Muscle of back (tissue), 11 donors: ENCODE measurements around the gene ELF1. TPM values are rescaled to one million over a fixed set of nuclear protein-coding genes. Genes with fewer than 3 reads are reported as not detected.
"Not testable (repeated sequence)": the region's sequence is repeated elsewhere in the genome, so short reads cannot be mapped to it uniquely, and the experiment has no call there.

Experiments
- DNase-seq, 3 donors: peaks; one replicate each; pipeline versions ENCODE4 v3.0.0 to v3.0.0-alpha.2; 2013
- polyA plus RNA-seq, 10 donors: library from polyadenylated mRNA; unstranded; fragments of 120-200 nt; gene quantifications; one replicate each; pipeline ENCODE4 v1.2.1, GENCODE V29; 2013; ENCODE audit not compliant: insufficient read length in 10 of 10

The ELF1 gene
- polyA plus RNA-seq, 10 donors, result 25.2 to 37.2 (median 29.1) TPM

DNA sequence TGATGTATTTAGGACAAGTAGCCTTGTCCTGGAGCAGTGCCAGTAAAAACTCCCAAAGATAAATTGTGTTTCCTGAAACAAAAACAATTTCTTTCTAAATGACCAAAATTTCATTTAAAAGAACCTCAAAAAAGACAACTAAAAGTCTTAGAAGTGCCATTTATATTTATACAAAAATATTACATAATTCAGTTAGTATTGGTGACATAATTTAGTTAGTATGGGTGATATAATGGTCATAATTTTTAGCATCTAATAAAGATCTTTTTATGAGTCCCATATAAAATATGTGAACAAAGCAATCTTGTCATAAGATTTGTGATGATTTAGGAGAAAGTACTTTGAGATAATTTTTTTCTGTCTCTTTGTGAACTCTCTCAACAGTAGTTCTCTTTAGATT lies 76.0 kb downstream of the ELF1 start:
- no peak for DNase-seq

DNA sequence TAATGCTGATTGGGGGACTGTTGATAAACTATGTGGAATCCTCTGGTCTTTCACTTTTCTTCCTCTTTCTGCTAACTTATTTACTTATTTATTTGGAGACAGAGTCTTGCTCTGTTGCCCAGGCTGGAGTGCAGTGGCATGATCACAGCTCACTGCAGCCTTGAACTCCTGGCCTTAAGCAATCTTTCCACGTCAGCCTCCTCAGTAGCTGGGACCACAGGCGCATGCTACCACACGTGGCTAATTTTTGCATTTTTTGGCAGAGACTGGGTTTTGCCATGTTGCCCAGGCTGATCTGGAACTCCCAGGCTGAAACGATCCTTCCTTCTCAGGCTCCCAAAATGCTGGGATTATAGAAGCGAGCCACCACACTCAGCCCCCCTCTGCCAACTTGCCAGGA lies 77.5 kb downstream of the ELF1 start:
- no peak for DNase-seq

DNA sequence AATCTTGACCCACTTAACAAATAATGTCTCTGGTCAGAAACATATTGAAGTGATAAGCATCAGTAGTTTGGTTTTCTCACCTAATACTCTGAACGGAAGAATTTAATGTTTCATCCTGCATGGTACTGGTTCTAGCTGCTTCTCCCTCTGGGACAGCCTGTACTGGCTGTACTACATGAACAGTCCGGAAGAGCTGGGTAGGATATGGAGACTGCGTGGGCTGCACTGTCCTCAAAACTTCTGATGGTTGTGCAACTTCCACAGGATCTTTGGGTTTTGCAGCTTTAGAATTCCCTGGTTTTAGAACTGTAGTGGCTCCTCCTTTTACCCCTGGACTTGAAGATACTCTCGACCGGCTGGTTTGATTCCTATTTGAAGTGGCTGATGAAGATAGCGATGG lies 78.3 kb downstream of the ELF1 start:
- DNase-seq, result no peak

DNA sequence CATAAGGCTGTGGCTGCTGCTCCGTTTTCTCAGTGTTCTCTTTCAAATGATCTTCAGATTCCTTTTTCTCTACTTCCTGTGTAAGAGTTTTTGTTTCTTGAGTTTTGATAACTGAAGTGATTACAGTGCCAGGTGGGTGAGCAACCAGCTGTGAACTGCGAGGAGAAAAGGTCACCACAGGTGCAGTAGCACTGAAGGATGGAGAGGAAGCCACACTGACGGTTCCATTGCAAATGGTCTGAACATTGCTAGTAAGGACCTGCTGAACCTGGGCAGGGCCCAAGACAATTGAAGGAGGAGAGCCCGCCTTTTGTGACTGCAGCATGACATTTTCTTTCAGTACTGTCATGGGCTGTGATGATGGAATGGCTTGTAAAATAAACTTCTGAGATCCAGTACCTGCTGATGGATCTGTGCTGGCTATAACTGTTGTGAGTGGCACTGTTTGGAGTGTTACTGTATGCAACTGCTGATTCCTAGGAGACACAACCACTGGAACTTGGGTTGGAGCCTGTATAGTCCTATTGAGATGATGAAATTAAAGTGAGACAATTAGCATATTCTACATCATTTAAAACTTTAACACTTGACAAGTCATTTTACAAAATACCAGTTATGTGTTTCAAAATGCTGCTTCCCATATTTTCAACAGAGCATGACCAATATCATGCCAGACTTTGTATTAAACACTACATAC lies 85.5 kb downstream of the ELF1 start:
- DNase-seq, result no peak

DNA sequence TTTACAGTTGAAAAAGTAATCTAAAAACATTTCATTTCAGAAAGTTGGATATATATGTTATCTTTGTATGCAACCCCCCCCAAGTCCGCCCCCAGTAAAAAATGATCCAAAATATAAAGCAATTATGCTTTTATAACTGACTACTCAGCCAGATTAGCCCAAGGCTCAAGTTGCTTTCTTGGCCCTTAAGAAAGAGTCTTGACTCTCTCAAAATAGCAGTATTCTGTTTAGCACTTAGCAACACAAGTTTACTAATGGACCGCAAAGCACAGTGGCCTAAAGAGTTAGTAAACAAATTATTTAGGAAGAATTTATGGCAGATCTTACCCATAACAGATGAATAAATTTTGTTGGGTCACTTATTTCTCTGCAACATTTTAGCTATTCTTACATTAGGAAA lies 86.9 kb downstream of the ELF1 start:
- DNase-seq, result no peak

DNA sequence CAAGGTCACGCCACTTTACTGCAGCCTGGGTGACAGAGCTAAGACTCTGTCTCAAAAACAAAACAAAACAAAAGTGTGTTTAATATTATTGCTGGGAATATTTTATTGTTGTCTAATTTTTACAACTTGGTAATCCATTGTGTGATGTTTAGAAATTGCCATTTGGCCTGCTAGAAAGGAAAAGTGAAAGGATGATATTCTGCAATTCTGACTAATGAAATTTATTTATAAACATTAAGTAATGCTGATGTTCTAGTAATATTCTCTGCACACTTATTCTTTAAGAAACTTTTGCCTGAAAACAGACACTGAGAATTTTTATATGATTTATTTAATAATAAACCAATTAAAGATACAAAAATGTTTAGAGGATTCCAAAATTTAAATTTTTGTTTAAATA lies 87.4 kb downstream of the ELF1 start:
- no peak for DNase-seq

DNA sequence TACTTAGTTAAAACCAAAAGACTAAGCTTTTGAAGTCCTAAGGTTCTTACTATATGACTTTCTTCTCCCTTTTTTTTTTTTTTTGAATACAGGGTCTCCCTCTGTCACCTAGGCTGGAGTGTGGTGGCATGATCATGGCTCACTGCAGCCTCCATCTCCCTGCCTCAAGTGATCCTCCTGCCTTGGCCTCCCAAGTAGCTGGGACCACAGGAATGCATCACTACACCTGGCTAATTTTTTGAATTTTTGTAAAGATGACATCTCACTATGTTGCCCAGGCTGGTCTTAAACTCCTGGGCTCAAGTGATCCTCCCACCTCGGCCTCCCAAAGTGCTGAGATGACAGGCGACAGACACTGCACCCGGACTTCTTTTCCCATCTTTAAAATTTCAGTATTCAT lies 89.2 kb downstream of the ELF1 start:
- not testable (repeated sequence) for DNase-seq

DNA sequence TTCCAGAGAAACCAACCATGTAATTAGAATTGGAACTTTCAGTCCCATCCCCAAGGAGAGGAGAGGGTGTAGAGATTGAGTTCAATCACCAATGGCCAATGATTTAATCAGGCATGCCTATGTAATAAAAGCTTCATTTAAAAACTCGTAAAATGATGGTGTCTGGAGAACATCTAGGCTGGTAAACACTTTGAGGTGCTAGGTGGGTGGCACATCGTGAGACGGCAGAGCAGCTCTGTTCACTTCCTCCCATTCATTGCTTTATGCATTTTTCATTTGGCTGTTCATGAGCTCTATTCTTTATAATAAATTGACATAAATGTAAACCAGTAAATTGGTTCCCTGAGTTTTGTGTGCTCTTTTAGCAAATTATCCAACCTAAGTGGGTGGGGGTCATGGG lies 90.1 kb downstream of the ELF1 start:
- DNase-seq, result no peak

DNA sequence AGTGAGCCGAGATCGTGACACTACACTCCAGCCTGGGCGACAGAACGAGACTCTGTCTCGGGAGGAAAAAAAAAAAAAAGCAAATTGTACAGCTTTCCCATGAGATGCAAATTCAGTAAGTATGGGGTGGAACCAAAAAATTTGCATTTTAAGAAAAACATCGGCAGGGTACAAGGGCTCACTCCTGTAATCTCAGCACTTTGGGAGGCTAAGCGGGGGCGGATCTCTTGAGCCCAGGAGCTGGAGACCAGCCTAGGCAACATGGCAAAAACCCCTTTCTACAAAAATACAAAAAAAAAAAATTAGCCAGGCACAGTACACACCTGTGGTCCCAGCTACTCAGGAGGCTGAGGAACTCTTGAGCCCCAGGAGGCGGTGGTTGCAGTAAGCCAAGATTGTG lies 91.2 kb downstream of the ELF1 start:
- no peak for DNase-seq

DNA sequence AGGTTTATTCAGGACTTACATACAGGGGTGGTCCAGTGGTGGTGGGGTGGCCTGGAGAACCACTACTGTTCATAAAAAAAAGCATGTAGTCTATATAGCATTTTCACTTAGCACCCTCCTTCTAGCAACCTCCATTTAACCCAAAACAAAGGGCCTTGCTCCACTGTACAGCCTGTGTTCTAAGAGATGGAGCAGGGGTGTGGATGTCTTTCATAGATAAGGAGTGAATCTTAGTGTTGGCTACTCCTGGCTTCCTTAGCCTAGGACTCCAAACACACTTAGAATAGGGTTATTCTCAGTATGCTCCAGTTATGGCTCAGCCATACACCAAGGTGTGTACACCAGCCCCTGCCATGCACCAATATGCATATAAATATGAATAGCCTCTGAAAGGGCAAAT lies 95.2 kb downstream of the ELF1 start:
- no peak for DNase-seq

DNA sequence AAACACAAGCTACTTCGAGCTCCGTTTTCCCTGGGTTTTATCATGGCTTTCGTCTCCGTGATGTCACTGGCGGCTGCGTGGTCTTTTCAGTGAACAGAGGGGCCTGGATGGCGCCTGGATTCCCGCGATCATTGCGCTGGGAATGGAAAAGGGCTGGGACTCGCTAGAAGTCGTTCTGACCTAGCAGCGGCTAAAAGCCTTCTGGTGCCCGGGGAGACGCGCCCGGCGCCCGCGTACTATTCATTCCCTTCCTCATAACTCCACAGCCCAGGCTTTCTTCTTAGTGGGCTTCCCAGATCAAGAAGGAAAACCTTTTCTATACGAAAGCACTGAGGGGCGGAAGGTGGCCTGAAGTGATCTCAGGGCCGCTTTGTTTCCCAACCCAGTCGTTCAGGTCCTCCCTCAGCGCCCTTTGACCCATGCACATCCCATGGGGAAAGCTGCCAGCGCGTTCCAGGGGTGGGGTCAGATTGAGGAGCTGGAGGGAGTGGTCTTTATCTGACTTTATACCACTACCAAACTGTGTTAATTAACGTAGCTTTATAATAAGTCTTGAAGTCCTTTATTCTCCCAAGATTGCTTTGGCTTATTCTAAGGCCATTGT lies 96.6 kb downstream of the ELF1 start:
- DNase-seq, result peak in 1 of 3 donors; percentile 25

DNA sequence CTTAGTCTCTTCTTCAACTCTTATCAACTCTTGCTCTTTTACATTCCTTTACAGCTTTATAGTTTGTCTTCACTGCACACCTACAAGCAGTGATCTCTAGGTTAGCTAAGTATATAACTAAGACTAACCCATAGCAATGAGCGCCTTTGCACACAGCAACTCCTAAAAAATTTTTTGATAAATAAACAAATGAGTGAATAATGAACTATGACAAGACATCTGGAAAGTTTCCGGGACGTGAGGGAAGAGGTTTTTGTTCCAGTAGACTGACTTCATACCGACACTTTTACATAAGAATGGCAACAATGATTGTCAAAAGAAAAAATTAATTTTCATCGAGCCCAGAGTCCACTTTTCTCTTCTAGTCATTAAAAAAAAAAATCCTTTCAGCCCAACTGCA lies 98.3 kb downstream of the ELF1 start:
- no peak for DNase-seq

DNA sequence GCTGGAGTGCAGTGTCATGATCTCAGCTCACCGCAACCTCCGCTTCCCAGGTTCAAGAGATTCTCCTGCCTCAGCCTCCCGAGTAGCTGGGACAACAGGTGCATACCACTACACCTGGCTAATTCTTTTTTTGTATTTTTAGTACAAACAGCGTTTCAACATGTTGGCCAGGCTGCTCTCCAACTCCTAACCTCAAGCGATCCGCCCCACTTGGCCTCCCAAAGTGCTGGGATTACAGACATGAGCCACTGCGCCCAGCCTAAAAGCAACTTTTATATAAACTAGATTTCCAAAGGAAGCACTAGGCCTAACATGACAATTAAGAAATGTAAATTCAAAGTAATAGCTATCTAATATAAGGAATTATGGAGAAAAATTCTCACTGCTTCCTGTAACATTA lies 99.2 kb downstream of the ELF1 start:
- DNase-seq, result not testable (repeated sequence)

DNA sequence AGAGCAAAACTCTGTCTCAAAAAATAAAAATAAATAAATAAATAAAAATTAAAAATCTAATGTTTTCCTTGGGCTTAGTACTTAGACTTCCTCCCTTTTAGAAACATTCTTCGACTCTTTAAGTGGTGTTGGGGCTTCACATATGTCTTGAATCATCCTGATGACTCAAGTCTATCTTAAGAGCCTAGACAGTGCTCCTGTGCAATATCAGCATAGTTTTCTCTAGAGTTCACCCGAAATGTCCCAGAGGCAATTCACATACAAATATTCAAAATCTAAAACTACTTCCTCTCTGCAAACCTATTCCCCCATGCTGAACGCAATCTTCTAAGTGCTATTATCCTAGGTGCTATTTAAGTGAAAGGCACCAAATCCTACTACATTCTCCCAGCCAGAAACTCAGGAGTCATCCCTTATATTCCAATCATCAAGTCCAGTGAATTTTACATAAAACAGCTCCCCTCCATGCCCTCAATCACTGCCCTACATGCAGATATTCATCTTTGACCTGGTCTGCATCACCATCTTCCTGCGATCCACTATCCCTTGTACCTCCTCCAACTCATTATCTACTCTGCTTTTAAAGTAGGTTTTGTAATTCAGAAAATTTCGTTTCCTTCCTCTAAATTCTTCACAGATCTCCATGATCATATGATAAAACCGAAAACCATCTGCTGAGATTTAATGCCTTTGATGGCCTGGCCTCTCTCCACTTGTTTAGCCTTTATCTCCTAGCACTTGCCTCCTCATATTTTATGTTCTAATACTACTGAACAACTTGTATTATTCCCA lies 102.7 kb downstream of the ELF1 start:
- no peak for DNase-seq

DNA sequence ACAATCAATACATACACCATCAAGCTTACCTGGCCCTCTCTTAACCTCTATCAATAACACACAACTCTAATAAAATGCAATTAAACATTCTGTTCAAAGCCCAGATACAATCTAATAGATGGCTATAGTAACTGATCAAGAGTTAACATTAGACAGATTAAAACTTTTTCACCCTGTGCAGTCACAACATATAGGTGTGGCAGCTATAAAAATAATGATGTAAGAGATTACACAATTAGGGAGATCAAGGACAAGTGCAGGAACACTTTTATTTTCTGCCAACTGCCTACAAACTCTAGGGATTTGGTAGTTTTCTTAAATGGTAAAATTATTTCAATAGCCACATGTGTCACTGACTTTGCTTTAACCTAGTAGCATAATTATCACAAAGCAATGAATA lies 104.3 kb downstream of the ELF1 start:
- not testable (repeated sequence) for DNase-seq

DNA sequence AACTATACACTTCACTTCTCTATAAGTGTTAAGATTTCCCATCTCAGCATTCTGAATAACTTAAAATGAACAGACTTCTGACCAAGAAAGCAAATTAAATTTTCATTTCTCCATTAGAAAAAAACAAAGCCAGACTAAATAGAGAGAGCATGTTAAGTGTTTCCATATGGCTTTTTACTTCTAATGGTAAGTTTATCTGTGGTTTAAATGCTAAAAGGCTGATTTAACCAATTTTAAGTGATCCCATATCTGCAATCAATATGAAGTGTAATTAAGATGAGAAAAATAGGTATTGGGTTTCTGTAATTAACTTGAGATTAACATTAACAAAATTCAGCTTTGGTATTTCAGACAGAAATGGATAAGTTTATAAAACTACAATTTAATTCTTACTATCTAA lies 107.8 kb downstream of the ELF1 start:
- DNase-seq, result no peak

DNA sequence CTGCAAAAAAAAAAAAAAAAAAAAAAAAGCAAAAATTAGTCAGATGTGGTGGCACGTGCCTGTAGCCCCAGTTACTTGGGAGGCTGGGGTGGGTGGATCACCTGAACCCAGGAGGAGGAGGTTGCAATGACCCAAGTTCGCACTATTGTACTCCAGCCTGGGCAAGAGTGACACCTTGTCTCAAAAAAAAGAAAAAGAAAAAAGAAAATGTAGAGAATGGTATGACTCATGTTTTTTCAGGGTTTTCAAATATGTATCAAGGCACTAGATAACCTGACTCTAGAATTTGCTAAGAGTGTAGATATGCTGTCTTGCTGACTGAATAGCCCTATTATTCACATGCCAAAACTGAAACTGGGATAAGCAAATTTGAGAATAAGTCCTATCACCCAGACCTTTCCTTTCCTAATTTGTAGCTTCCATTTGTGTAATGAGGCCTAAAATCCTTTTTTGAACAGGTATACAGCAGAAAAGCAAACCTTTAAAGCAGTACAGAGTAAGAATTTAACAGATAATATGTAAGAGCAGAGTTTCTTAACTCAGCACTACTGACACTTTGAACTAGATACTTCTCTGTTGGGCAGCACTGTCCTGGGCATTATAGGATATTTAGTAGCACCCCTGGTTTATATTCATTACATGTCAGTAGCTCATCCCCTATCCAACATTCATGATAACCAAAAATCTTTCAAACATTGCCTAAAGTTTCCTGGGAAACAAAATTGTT lies 108.6 kb downstream of the ELF1 start:
- no peak for DNase-seq

DNA sequence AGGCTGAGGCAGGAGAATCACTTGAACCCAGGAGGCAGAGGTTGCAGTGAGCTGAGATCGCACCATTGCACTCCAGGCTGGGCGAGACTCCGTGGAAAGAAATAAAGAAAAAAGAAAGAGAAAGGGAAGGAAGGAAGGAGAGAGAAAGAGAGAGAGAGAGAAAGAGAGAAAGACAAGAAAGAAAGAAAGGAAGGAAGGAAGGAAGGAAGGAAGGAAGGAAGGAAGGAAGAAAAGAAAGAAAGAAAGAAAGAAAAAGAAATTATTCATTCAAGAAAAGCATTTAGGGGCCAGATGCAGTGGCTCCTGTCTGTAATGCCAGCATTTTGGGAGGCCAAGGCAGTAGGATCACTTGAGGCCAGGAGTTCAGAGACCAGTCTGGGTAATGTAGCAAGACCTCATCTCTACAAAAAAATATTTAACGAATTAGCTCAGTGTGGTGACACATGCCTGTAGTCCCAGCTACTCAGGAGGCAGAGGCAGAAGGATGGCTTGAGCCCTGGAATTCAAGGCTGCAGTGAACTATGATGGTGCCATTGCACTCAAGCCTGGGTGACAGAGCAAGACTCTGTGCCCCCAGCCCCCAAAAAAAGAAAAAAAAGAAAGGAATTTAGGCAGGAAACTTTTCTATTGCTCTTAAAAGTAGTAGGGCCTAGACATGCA lies 109.4 kb downstream of the ELF1 start:
- DNase-seq, result not testable (repeated sequence)

DNA sequence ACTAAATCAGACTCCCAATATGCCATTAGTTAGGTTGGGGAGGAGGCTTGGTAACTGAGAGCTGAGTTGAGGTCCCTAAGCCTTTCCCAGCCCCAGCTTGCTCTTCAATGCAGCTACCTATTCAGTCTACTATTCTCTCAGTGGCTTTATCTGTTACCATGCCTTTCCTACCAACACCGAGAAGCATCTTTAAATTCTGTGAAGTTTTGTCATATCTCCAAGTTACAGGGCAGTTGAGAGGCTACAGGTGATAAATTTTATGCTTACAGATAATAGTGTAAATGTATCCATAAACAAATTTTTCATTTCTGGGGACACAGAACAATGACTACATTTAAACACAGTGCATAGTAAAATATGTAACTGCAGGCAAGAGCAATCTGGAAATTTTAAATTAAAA lies 110.6 kb downstream of the ELF1 start:
- DNase-seq, result no peak

DNA sequence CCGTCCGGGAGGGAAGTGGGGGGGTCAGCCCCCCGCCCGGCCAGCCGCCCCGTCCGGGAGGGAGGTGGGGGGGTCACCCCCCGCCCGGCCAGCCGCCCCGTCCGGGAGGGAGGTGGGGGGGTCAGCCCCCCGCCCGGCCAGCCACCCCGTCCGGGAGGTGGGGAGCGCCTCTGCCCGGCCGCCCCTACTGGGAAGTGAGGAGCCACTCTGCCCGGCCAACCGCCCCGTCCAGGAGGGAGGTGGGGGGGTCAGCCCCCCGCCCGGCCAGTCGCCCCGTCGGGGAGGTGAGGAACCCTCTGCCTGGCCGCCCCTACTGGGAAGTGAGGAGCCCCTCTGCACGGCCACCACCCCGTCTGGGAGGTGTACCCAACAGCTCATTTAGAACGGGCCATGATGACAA lies 118.1 kb downstream of the ELF1 start:
- DNase-seq, result not testable (repeated sequence)

DNA sequence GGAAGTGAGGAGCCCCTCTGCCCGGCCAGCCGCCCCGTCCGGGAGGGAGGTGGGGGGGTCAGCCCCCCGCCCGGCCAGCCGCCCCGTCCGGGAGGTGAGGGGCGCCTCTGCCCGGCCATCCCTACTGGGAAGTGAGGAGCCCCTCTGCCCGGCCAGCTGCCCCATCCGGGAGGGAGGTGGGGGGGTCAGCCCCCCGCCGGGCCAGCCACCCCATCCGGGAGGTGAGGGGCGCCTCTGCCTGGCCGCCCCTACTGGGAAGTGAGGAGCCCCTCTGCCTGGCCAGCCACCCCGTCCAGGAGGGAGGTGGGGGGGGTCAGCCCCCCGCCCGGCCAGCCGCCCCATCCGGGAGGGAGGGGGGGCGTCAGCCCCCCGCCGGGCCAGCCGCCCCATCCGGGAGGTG lies 118.5 kb downstream of the ELF1 start:
- not testable (repeated sequence) for DNase-seq

DNA sequence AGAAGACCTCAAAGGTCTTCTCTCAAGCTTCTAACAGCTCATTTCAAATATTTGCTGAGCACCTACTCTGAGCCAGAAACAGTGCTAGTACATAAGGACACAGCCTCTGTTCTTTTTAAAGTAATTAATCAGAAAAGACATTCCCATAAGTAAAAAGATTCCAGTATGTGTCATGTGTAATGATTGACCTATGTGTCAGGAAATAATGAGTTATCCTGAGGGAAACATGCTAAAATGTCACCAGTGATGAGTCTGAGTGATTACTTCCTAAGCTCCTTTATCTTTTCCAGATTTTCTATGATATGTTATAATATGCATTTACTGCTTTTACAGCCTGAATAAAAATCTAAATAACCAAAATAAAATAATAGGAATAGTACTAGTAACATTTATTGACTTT lies 122.1 kb downstream of the ELF1 start:
- no peak for DNase-seq
